Breast epithelium (tissue), 3 donors: ENCODE data around the gene MALL.
"Not testable (repeated sequence)": the region's sequence is repeated elsewhere in the genome, so short reads cannot be mapped to it uniquely, and the experiment has no call there.

ENCODE experiments used
- POLR2A ChIP-seq: fragments of 450-650 bp; IDR thresholded peaks from one replicate; pipeline ENCODE4 v1.6.1; 2016; ENCODE audit warnings: antibody characterized with exemption, mild to moderate bottlenecking, moderate library complexity
- POLR2AphosphoS5 ChIP-seq, 3 donors: sonication (generic); formaldehyde crosslinking; IDR thresholded peaks; one replicate each; pipeline ENCODE4 v1.6.1; 2017; ENCODE audit warnings: antibody characterized with exemption in 3 of 3
- TF ChIP-seq, protein P1 (sequence below), 3 donors: fragments of 450-650 bp; IDR thresholded peaks; one replicate each; pipeline ENCODE4 v1.5.1; 2016 to 2017; ENCODE audit warnings: antibody characterized with exemption in 3 of 3, mild to moderate bottlenecking in 3 of 3, moderate library complexity in 3 of 3

DNA sequence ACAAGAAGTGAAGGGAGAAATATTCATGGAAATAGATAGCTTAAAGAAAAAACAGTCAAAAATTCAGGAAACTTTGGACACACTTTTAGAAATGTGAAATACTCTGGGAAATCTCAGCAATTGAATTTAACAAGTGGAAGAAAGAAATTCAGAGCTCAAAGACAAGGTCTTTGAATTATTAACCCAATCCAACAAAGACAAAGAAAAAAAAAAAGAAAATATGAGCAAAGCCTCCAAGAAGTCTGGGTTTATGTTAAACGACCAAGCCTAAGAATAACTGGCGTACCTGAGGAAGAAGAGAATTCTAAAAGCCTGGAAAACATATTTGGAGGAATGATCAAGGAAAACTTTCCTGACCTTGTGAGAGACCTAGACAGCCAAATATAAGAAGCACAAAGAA lies 7.3 kb downstream of the MALL start:
- TF ChIP-seq, protein P1, sequence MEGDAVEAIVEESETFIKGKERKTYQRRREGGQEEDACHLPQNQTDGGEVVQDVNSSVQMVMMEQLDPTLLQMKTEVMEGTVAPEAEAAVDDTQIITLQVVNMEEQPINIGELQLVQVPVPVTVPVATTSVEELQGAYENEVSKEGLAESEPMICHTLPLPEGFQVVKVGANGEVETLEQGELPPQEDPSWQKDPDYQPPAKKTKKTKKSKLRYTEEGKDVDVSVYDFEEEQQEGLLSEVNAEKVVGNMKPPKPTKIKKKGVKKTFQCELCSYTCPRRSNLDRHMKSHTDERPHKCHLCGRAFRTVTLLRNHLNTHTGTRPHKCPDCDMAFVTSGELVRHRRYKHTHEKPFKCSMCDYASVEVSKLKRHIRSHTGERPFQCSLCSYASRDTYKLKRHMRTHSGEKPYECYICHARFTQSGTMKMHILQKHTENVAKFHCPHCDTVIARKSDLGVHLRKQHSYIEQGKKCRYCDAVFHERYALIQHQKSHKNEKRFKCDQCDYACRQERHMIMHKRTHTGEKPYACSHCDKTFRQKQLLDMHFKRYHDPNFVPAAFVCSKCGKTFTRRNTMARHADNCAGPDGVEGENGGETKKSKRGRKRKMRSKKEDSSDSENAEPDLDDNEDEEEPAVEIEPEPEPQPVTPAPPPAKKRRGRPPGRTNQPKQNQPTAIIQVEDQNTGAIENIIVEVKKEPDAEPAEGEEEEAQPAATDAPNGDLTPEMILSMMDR (IDR thresholded peaks at IDR 0.05) = not testable (repeated sequence)
- not testable (repeated sequence) for TF ChIP-seq POLR2A; POLR2AphosphoS5 (IDR thresholded peaks at IDR 0.05)
